GM21367 (cell line): ENCODE measurements around the gene MYO16.
"Not testable (repeated sequence)": the region's sequence is repeated elsewhere in the genome, so short reads cannot be mapped to it uniquely, and the experiment has no call there.

Experiments used
- ATAC-seq: cut with Tn5 transposase; IDR thresholded peaks from one replicate; pipeline ENCODE4 v1.9.1; 2021; ENCODE audit not compliant: unreplicated experiment

The MYO16 gene

DNA sequence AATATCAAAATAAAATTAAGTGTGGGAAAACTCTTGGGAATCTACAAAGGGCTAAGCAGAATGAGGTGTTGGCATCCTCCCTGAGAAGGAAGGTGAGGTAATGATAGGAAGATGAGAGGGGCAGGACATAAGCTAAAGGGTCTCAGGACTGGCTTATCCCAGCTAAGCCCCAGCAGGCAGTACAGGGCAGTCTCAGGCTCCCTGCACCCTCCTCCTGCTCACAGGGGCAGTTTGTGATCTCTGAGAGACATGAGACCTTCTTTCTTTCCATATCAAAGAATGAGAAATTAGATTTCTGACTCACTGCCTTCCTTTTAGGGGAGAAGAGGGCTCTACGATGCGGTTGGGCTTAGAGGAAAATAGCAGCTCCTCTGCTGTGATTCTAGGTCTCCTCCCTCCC is 586.0 kb downstream of the MYO16 start:
- ATAC-seq, result no peak

DNA sequence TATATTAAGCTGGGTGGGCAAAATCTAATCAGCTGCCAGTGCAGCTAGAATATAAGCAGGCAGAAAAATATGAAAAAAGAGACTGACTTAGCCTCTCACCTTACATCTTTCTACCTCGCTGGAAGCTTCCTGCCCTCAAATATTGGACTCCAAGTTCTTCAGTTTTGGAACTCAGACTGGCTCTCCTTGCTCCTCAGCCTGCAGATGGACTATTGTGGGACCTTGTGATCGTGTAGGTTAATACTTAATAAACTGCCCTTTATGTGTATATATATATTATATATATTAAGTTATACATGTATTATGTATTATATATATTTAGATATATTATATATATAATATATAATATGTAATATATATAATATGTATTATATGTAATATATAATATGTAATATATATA is 588.1 kb downstream of the MYO16 start:
- ATAC-seq, result not testable (repeated sequence)

DNA sequence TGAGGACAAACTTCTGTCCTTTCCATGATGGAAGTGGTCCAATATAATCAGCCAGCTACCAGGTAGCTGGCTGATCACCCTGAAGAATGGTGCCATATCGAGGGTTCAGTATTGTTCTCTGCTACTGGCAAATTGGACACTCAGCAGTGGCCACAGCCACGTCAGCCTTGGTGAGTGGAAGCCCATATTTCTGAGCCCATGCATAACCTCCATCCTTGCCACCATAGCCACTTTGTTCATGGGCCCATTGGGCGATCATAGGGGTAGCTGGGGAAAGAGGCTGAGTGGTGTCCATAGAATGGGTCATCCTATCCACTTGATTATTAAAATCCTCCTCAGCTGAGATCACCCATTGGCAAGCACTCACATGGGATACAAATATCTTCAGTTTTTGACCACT is 591.2 kb downstream of the MYO16 start:
- ATAC-seq, result no peak

DNA sequence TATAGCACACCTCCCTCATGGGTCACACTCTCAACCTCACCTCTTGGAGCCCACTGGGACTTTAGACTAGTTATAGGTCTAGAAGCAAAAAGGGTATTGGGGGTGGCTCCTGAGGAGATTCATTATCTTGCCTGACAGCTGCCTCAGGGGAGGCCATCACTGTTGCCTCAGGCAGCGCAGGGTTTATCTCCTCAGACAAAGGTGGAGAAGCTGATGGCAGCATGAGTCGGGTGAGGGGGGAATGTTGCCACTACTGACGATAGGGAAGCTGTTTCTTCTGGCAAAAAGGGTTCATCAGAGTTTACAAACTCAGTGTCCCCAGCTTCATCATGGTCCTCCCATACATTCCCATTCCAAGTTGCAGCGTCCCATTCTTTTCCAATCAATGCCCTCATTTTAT is 594.6 kb downstream of the MYO16 start:
- ATAC-seq, result no peak

DNA sequence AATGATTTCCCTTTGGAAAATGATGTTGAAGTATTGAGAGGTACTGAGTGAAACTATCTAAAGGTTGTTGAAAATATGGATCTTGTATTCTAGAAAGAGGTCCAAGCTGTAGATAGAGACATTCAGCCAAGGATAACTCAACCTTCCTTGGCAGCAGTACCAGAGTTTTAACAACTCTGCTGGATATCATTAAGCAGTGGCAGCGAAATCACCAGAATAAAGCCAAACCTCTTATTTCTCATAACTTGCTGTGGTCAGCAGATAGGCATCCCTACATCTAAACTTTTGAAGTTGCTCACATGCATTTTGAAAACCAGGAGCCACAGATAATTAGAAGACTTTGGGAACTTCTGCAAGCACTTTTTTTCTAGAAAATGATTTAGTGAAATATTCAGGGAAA is 597.2 kb downstream of the MYO16 start:
- no peak for ATAC-seq

DNA sequence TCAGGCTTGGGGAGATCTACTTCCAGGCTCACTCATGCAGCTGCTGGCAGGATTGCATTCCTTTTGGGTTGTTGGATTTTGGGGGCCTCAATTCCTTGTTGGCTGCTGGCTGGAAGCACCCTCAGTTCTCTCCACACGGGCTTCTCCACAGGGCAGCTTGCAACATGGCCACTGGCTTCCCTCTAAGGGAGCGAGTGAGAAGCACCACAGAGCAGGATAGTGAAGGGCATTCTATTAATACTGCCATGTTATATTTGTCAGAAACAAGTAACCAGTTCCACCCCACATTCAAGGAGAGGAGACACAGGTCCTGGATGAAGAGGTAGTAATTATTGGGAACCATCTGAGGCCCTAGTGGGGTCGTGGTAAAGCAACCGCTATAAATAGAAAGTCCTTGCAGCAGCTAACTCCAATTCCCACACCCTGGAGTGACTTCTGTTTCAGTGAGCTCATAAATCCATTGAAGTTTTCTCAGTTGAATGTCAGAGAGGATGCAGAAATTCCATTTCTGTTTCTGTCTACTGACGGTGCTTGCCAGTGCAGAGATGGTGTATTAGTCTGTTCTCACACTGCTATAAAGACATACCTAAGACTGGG is 598.0 kb downstream of the MYO16 start:
- no peak for ATAC-seq

DNA sequence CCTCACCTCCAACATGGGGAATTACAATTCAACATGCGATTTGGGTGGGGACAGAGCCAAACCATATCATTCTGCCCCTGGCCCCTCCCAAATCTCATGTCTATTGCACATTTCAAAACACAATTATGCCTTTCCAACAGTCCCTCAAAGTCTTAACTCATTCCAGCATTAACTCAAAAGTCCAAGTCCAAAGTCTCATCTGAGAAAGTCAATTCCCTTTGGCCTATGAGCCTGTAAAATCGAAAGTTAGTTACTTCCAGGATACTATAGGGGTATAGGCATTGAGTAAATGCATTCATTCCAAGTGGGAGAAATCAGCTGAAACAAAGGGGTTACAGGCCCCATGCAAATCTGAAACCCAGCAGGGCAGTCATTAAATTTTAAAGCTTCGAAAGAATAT is 598.8 kb downstream of the MYO16 start:
- no peak for ATAC-seq

DNA sequence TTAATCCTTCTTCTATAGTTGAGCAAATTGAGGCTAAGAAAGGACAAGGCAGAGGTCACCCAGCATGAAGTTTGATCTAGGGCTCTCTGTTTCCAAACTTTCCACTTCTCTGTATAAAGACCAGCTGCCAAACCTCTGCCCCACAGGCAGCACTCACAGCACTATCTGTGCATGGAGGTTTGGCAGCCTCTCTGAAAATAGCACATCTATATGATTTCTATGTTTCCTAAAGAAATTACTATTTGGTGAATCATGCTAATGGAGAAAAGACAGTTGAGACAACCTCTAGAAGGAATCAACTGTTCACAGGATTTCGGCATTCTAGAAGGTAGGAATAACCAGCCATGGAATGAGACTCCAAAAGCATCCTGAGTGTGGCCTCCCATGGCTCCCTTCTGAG is 602.5 kb downstream of the MYO16 start:
- no peak for ATAC-seq

DNA sequence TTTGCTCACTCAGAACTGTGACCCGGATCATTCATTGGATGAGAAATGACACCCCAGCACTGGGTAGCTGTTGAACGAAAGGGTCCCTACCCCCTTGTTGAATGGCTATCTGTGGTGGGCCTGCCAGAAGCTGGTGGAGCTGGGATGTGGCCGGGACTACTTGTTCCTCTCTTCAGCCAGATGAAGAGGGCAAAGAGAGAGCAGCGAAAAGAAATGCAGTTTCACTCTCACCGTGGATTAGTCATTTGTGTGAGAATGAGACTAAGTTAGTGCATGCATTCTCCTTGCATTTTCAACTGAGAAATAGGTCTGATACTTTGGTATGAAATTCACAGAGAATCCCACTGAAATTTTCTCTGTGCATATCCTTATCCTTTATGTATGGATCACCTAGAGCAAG is 603.9 kb downstream of the MYO16 start:
- ATAC-seq, result peak; percentile 84

DNA sequence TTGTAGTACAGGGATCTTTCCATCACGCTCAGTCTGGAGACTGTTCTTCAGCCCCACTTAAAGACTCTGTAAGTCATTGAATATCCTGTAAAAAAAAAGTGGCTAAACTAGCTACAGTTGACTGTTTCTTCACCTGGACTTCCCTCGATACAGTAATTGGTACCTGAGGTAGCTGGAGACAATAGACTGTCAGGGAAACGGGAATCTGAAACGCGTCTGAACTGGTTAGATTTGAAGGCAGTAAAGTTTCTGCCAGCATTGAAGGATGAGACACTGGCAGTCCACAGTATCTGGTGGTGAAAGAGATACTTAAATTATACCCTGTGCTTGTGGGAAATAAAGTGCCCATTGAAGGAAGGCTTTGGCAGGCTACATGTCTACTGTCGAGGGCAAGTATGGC is 606.5 kb downstream of the MYO16 start:
- no peak for ATAC-seq

DNA sequence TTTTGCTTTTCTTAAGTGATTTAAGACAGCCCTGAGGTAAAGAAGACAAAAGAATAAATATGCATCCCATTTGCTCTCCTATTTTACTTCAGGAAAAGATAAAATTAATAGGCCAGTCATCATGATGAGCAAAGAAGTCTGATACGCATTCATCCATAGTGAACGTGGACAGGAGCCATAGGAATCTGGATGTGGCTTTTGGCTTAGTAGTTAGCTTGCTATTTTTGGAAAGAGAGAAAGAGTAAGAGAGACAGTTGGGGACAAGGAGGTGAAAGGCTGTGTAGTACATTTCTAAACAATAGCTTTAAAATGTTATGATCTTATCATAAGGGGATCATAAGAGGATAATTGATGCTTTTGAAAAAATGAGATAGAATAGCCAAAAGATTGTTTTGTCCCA is 611.7 kb downstream of the MYO16 start:
- no peak for ATAC-seq

DNA sequence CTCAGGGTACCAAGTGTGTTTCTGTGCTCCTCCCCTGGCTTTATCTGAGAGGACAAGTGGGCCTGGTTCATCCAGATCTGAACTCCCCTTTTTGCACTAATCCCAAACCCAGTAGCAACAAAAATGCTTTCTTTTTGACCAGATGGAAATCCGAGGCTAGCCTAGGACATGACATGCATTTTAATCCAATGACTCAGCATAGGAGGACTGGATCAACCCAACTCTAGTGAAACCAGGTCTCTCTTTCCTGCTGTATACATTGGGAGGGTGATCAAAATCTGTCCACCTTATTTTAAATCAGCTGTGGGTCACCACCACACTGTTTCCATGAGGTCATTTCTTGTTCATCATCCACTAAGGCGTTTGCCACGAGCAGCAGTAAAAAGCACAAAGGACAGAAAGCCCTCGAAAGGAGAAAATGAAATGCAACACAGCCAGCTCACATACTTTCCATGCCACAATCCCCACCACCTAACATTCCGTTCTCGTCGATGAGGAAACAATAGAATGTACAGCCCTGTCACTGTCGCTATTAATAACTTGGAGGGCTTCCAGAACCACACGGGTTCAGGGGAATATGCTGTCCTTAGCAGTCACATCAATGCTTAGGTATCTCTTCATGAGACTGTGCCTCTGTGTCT is 614.0 kb downstream of the MYO16 start:
- ATAC-seq, result no peak

DNA sequence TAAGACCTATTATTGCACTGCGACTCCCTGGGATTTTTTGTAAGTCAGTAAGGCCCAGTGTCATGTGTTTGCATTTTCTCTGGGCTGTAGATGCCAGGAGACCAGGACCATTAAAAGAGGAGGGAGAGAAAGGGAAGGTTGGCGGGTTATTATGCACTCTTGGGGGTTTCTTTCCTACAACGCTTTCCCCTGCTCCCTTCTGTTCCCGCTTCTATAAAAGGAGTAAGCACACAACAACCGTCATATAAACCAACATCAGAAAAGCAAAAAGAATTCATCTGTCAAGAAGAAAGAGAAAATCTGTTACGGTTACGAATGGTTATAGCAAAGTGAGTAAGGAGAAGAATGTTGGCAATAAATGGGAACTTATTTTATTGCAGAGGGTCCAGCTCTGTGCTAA is 615.2 kb downstream of the MYO16 start:
- ATAC-seq, result no peak

DNA sequence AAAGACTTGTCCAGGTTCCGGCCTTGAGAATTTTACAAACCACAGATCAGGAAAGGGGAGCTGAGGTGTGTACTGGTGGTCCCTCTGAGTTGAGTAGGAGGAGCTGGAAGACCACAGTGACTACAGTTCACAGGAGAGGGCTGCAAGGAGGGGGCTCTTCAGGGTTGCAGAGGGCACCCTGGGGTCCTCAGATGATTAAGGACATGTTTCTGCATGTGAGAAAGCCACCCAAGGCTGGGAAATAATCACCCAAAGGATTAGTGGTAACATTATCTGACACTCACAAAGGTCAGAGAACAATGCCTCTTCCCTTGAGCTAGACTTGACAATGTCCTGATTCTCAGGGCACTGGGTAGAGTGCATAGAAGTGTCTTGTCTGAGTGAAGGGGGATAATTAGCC is 616.6 kb downstream of the MYO16 start:
- ATAC-seq, result no peak

DNA sequence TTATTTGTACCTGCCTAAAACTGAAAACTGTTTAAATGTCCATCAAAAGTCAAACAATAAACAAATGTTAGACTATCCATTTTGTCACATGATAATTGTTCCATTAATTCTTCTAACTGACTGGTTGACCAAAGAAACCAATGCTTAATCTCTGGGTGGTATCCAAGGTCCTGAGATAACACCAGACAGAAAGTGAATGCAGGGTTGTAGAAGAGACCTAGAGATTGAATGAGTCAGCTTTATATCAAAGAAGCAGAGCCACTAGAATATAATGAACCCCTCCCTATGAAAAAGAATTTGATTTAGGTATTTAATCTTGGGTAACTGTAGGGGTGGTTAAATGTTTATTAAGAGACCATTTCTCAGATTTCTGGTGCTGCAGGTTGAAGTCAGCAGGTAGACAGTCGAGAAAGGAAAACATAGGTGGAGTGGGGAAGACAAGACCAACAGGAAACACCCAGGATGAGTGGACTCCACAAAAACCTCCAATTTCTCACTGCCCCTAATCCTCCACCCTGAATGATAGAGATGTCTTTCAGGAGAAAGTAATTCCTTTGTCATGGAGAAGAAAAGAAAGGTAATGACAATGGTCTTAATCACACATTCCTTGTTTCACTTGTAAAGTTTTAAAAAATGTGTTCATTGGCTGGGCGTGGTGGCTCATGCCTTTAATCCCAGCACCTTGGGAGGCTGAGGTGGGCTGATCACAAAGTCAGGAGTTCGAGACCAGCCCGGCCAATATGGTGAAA is 620.5 kb downstream of the MYO16 start:
- ATAC-seq, result no peak

DNA sequence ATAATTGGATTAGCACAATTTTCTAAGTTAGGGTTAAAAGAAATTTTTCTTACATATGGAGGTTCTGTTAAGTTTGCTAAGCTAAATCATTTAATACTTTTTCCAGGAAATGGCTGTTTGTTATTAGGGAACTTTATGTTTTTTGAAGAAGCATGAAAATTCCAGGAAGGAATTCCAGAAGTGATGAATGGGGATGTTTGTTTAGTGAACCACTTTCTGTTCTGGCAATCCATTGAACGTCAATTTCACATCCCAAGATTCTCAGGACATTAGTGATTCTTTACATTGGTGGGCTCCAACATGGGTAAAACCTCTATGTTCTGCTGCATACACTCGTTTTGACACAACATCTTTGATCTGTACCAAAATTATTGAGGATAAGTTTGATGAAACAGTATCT is 622.5 kb downstream of the MYO16 start:
- ATAC-seq, result no peak

DNA sequence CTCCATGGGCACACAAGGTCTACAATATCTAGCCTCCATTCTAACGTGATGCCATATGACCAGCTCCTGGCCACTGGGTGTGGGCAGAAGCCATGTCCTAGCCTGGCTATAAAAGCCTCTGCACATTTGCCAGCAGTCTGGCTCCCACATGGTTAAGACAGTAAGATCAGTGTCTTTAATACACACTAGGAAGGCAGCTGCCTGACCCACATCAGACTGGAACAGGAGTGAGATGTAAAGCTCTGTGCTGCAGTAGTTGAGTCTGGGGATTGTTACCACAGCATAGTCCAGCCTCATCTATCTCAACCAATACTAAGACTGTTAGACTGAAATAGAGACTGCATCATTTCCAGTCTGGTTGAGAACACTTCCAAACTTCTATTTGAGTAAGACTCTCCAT is 623.9 kb downstream of the MYO16 start:
- no peak for ATAC-seq

DNA sequence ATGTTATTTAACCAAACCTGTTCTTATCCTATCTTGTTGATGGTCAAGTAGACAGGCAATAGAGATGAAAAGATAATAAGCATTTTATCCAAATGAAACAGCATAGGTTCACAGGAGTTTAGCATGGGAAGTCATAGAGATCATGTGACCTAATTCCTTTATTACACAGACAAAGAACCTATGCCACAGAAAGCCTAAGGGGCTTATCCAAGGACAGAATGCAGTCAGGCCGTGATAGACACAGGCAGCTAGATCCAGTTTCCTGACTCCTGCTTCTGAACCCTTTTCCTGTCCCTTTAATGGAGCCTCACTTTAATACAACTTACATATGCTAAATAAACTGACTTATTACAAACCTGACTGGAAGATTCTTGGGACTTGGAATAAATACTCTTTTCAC is 624.9 kb downstream of the MYO16 start:
- no peak for ATAC-seq

DNA sequence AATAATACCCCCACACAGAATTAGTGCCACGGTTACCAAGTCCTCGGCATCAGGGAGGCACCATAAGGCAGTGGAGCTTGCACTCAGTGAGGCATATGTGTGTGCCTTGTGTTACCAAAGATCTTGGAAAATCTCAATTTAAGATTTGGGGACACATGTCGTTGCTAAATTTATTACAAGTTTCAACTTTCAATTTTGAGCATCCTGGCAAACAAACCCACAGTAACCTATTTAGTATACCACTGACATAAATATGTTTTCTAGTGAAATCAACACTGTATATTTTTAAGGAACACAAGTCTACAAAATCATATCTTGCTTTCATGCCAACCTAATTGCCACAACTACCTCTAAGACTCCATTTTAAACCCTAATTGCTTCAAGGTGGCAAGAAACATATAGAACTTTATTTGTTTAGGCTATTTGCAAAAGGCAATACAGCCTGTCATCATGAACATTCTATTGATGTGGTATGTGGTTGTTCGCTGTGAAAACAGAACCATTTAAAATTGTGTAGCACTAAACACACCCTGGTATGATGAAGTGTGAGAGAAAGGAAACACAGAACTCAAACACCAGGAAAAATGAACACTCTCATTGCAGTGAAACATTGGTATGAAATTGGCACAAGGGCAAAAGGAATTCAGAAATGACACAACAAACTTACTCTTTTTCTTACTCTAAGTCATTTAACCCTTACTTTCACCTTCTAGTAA is 625.9 kb downstream of the MYO16 start:
- ATAC-seq, result no peak

DNA sequence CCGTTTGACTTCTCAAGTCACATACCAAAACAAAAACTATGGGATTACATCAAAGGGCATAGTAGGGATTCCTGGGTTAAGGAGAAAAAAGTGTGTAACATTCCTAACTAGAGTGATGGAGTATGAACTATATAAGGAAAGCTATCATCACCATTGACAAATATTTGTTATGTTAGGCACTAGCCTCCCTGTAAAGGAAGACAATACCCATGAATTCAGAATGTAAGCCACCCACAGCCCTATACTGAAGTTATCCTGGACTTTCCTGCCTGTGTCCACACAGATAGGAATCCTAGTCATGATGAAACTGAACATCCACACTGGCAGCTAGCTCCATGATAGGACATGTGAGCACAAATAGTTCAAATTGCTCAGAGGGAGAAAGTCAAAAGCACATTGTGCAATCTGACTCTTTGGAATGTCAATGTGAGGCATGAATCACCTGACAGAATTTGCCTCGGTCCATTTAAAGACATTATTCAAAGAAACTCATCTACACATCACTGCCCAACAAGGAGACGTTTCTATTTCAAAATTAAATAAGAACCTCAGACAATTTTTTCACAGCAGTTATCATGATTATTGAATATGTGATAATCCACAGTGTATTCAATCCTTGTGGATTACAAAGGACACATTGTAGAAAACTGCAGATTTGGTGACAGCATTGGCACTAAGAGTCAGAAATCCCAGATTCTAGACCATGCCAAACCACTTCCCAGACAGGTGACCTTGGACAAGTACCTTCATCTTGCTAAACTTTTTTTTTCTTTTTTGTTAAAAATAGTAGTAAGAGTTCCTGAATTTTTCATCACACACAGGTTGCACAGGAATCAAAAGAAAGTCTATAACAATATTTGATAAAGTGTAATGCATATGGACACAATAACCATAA is 627.7 kb downstream of the MYO16 start:
- no peak for ATAC-seq
